ENCODE measurements around the gene TLR10. TPM values are rescaled to one million over a fixed set of nuclear protein-coding genes. Genes with fewer than 3 reads are reported as not detected.

The TLR10 gene
- total RNA-seq, 1 donor, result not detected

- no peak for TF ChIP-seq CTCF (IDR thresholded peaks at IDR 0.05; ENCODE audit: insufficient read depth, low read length)
- H3K4me3 ChIP-seq (ENCODE audit: low read depth, low read length), result no peak overlapping the region
- DNase-seq (ENCODE audit: low read depth), result no peak
Observed at GRCh38 chr4:38743866-38744265, 38.9 kb downstream of the TLR10 start.

- no peak overlapping the region for H3K4me3 ChIP-seq (ENCODE audit: low read depth, low read length)
- DNase-seq (ENCODE audit: low read depth), result no peak
Observed at GRCh38 chr4:38740303-38740702, 42.5 kb downstream of the TLR10 start.

GRCh38 chr4:38738940-38739803 lies 43.6 kb downstream of the TLR10 start:
- DNase-seq (ENCODE audit: low read depth), result no peak
- no peak overlapping the region for H3K4me3 ChIP-seq (ENCODE audit: low read depth, low read length)
- no peak for TF ChIP-seq CTCF (IDR thresholded peaks at IDR 0.05; ENCODE audit: insufficient read depth, low read length)

More at GRCh38 chr4:38740303-38740702, 42.5 kb downstream of the TLR10 start:
- no peak for TF ChIP-seq CTCF (IDR thresholded peaks at IDR 0.05; ENCODE audit: insufficient read depth, low read length)

- H3K4me3 ChIP-seq (ENCODE audit: low read depth, low read length), result no peak overlapping the region
- no peak for TF ChIP-seq CTCF (IDR thresholded peaks at IDR 0.05; ENCODE audit: insufficient read depth, low read length)
- no peak for DNase-seq (ENCODE audit: low read depth)
Observed at GRCh38 chr4:38735870-38736269, 46.9 kb downstream of the TLR10 start.

GRCh38 chr4:38734911-38735310 lies 47.9 kb downstream of the TLR10 start:
- H3K4me3 ChIP-seq (ENCODE audit: low read depth, low read length), result no peak overlapping the region
- DNase-seq (ENCODE audit: low read depth), result no peak
- no peak for TF ChIP-seq CTCF (IDR thresholded peaks at IDR 0.05; ENCODE audit: insufficient read depth, low read length)

GRCh38 chr4:38734446-38734845 lies 48.3 kb downstream of the TLR10 start:
- no peak for TF ChIP-seq CTCF (IDR thresholded peaks at IDR 0.05; ENCODE audit: insufficient read depth, low read length)
- no peak for DNase-seq (ENCODE audit: low read depth)
- no peak overlapping the region for H3K4me3 ChIP-seq (ENCODE audit: low read depth, low read length)

Data from fibroblast of the aortic adventitia (primary cell).